ENCODE results near the gene PCDH1.

- TF ChIP-seq POLR2AphosphoS5 (IDR thresholded peaks at IDR 0.05; ENCODE audit: low read depth, low read length) (no peak), POLR2A (IDR thresholded peaks at IDR 0.05; ENCODE audit: low read depth, low read length) (no peak), TAF1 (IDR thresholded peaks at IDR 0.05; ENCODE audit: borderline replicate concordance, low read depth, low read length) (no peak)
Measured at GRCh38 chr5:141808857-141809256, 69.4 kb downstream of the PCDH1 start.
